ENCODE results near the gene SLC25A29.
"Not testable (repeated sequence)": the region's sequence is repeated elsewhere in the genome, so short reads cannot be mapped to it uniquely, and the experiment has no call there.

SLC25A29 gene

GRCh38 chr14:100283984-100284881, 22.0 kb downstream of the SLC25A29 start:
- H3K56ac ChIP-seq (ENCODE audit: low read length) = peak overlapping the region; percentile 90
- H3K23ac ChIP-seq (ENCODE audit: low read length) = no peak overlapping the region
- DNase-seq = peak; percentile 57
- no peak overlapping the region for H2BK5ac ChIP-seq (ENCODE audit: low read length)
- H3K4me2 ChIP-seq (ENCODE audit: low read length) = peak overlapping the region; percentile 14
- H3K27me3 ChIP-seq (ENCODE audit: insufficient read depth, low read length, poor library complexity) = no peaks in the 10 kb centered on the region
- peaks cover 2% of the 10 kb centered on the region for H3K4me1 ChIP-seq (ENCODE audit: control insufficient read depth, low read depth, low read length)
- H3K79me2 ChIP-seq (ENCODE audit: control insufficient read depth, insufficient read depth, low read length) = peaks cover 15% of the 10 kb centered on the region
- H4K8ac ChIP-seq (ENCODE audit: low read depth, low read length) = no peak overlapping the region
- H3K27ac ChIP-seq (ENCODE audit: low read depth, low read length) = no peak overlapping the region
- H3K36me3 ChIP-seq (ENCODE audit: control insufficient read depth, insufficient read depth, low read length) = no peaks in the 10 kb centered on the region
- no peak overlapping the region for H3K4me3 ChIP-seq (ENCODE audit: low read length)
- H4K5ac ChIP-seq (ENCODE audit: low read length) = no peak overlapping the region
- WGBS (ENCODE audit: extremely low coverage, insufficient coverage, low lambda C conversion rate) = no CpG with 5 or more reads among the region's 26 CpGs
- no peak overlapping the region for H3K18ac ChIP-seq (ENCODE audit: low read length)
- no peak overlapping the region for H2AK5ac ChIP-seq (ENCODE audit: low read length)
- no peak overlapping the region for H2BK15ac ChIP-seq (replicated peaks; ENCODE audit: low read depth)
- peak overlapping the region; percentile 71 for H3K9ac ChIP-seq (ENCODE audit: low read length)
- no peak overlapping the region for H3K4ac ChIP-seq (ENCODE audit: low read depth, low read length)
- H3K79me1 ChIP-seq (ENCODE audit: low read length) = peaks cover 16% of the 10 kb centered on the region
- H2BK120ac ChIP-seq (ENCODE audit: low read depth, low read length) = no peak overlapping the region

- H4K8ac ChIP-seq (ENCODE audit: low read depth, low read length); DNase-seq; H3K4me1 ChIP-seq (ENCODE audit: control insufficient read depth, low read depth, low read length); H3K27ac ChIP-seq (ENCODE audit: low read depth, low read length); H3K4me2 ChIP-seq (ENCODE audit: low read length); H2BK5ac ChIP-seq (ENCODE audit: low read length); H4K5ac ChIP-seq (ENCODE audit: low read length); H3K9ac ChIP-seq (ENCODE audit: low read length); H3K23ac ChIP-seq (ENCODE audit: low read length); H2BK120ac ChIP-seq (ENCODE audit: low read depth, low read length); H3K36me3 ChIP-seq (ENCODE audit: control insufficient read depth, insufficient read depth, low read length); H3K56ac ChIP-seq (ENCODE audit: low read length); H2BK15ac ChIP-seq (replicated peaks; ENCODE audit: low read depth); H3K4ac ChIP-seq (ENCODE audit: low read depth, low read length); H3K18ac ChIP-seq (ENCODE audit: low read length); H3K4me3 ChIP-seq (ENCODE audit: low read length); H3K27me3 ChIP-seq (ENCODE audit: insufficient read depth, low read length, poor library complexity); H2AK5ac ChIP-seq (ENCODE audit: low read length): not testable (repeated sequence)
- WGBS (ENCODE audit: extremely low coverage, insufficient coverage, low lambda C conversion rate) = no CpG with 5 or more reads among the region's 9 CpGs
- H3K79me2 ChIP-seq (ENCODE audit: control insufficient read depth, insufficient read depth, low read length) = peaks cover 20% of the 10 kb centered on the region
- H3K79me1 ChIP-seq (ENCODE audit: low read length) = peaks cover 20% of the 10 kb centered on the region
These were observed 22.8 kb downstream of the SLC25A29 start for GRCh38 chr14:100283436-100283835.

- no peak overlapping the region for H3K56ac ChIP-seq (ENCODE audit: low read length)
- H2BK15ac ChIP-seq (replicated peaks; ENCODE audit: low read depth) = no peak overlapping the region
- H3K27ac ChIP-seq (ENCODE audit: low read depth, low read length) = no peak overlapping the region
- H3K4me1 ChIP-seq (ENCODE audit: control insufficient read depth, low read depth, low read length) = peaks cover 2% of the 10 kb centered on the region
- H3K79me2 ChIP-seq (ENCODE audit: control insufficient read depth, insufficient read depth, low read length) = peaks cover 20% of the 10 kb centered on the region
- H3K9ac ChIP-seq (ENCODE audit: low read length) = no peak overlapping the region
- H3K4me2 ChIP-seq (ENCODE audit: low read length) = no peak overlapping the region
- H2BK5ac ChIP-seq (ENCODE audit: low read length) = no peak overlapping the region
- no peak overlapping the region for H3K18ac ChIP-seq (ENCODE audit: low read length)
- H2BK120ac ChIP-seq (ENCODE audit: low read depth, low read length) = no peak overlapping the region
- no peak for DNase-seq
- no peak overlapping the region for H4K5ac ChIP-seq (ENCODE audit: low read length)
- no peak overlapping the region for H3K23ac ChIP-seq (ENCODE audit: low read length)
- WGBS (ENCODE audit: extremely low coverage, insufficient coverage, low lambda C conversion rate) = no CpG with 5 or more reads among the region's 9 CpGs
- H3K79me1 ChIP-seq (ENCODE audit: low read length) = peaks cover 20% of the 10 kb centered on the region
- H3K4me3 ChIP-seq (ENCODE audit: low read length) = no peak overlapping the region
- no peak overlapping the region for H3K4ac ChIP-seq (ENCODE audit: low read depth, low read length)
- no peak overlapping the region for H2AK5ac ChIP-seq (ENCODE audit: low read length)
- H4K8ac ChIP-seq (ENCODE audit: low read depth, low read length) = no peak overlapping the region
- H3K36me3 ChIP-seq (ENCODE audit: control insufficient read depth, insufficient read depth, low read length) = no peaks in the 10 kb centered on the region
- no peaks in the 10 kb centered on the region for H3K27me3 ChIP-seq (ENCODE audit: insufficient read depth, low read length, poor library complexity)
These were observed 23.4 kb downstream of the SLC25A29 start for GRCh38 chr14:100282766-100283419.

- Histone ChIP-seq H4K8ac (ENCODE audit: low read depth, low read length) (no peak overlapping the region), H2AK5ac (ENCODE audit: low read length) (no peak overlapping the region), H3K4ac (ENCODE audit: low read depth, low read length) (no peak overlapping the region), H3K9ac (ENCODE audit: low read length) (no peak overlapping the region), H3K23ac (ENCODE audit: low read length) (no peak overlapping the region), H2BK15ac (replicated peaks; ENCODE audit: low read depth) (no peak overlapping the region), H3K79me1 (ENCODE audit: low read length) (peaks cover 20% of the 10 kb centered on the region), H3K4me2 (ENCODE audit: low read length) (no peak overlapping the region), H3K36me3 (ENCODE audit: control insufficient read depth, insufficient read depth, low read length) (no peaks in the 10 kb centered on the region), H3K27ac (ENCODE audit: low read depth, low read length) (no peak overlapping the region), H3K27me3 (ENCODE audit: insufficient read depth, low read length, poor library complexity) (no peaks in the 10 kb centered on the region), H3K56ac (ENCODE audit: low read length) (no peak overlapping the region), H3K18ac (ENCODE audit: low read length) (no peak overlapping the region), H3K4me3 (ENCODE audit: low read length) (no peak overlapping the region), H4K5ac (ENCODE audit: low read length) (no peak overlapping the region), H2BK120ac (ENCODE audit: low read depth, low read length) (no peak overlapping the region), H2BK5ac (ENCODE audit: low read length) (no peak overlapping the region), H3K79me2 (ENCODE audit: control insufficient read depth, insufficient read depth, low read length) (peaks cover 23% of the 10 kb centered on the region), H3K4me1 (ENCODE audit: control insufficient read depth, low read depth, low read length) (peaks cover 2% of the 10 kb centered on the region)
- WGBS (ENCODE audit: extremely low coverage, insufficient coverage, low lambda C conversion rate) = no CpG with 5 or more reads among the region's 7 CpGs
- no peak for DNase-seq
These were observed 24.2 kb downstream of the SLC25A29 start for GRCh38 chr14:100282083-100282350.

- Histone ChIP-seq H3K4me3 (ENCODE audit: low read length) (no peak overlapping the region), H3K4me1 (ENCODE audit: control insufficient read depth, low read depth, low read length) (peaks cover 2% of the 10 kb centered on the region), H3K79me2 (ENCODE audit: control insufficient read depth, insufficient read depth, low read length) (peaks cover 26% of the 10 kb centered on the region), H3K36me3 (ENCODE audit: control insufficient read depth, insufficient read depth, low read length) (no peaks in the 10 kb centered on the region), H2AK5ac (ENCODE audit: low read length) (no peak overlapping the region), H2BK5ac (ENCODE audit: low read length) (no peak overlapping the region), H3K4ac (ENCODE audit: low read depth, low read length) (no peak overlapping the region), H3K79me1 (ENCODE audit: low read length) (peaks cover 22% of the 10 kb centered on the region), H3K23ac (ENCODE audit: low read length) (no peak overlapping the region), H2BK15ac (replicated peaks; ENCODE audit: low read depth) (no peak overlapping the region), H4K8ac (ENCODE audit: low read depth, low read length) (no peak overlapping the region), H2BK120ac (ENCODE audit: low read depth, low read length) (no peak overlapping the region), H3K56ac (ENCODE audit: low read length) (no peak overlapping the region), H3K27ac (ENCODE audit: low read depth, low read length) (no peak overlapping the region), H3K27me3 (ENCODE audit: insufficient read depth, low read length, poor library complexity) (no peaks in the 10 kb centered on the region), H3K4me2 (ENCODE audit: low read length) (no peak overlapping the region), H3K9ac (ENCODE audit: low read length) (no peak overlapping the region), H4K5ac (ENCODE audit: low read length) (no peak overlapping the region), H3K18ac (ENCODE audit: low read length) (no peak overlapping the region)
- DNase-seq = no peak
- no CpG with 5 or more reads among the region's 11 CpGs for WGBS (ENCODE audit: extremely low coverage, insufficient coverage, low lambda C conversion rate)
These were observed 24.8 kb downstream of the SLC25A29 start for GRCh38 chr14:100281286-100282082.
